ENCODE results near the gene NFYA. TPM values are rescaled to one million over a fixed set of nuclear protein-coding genes. Genes with fewer than 3 reads are reported as not detected.

The NFYA gene
- total RNA-seq, 1 donor from 2014 or later, result 39.7 TPM

DNA sequence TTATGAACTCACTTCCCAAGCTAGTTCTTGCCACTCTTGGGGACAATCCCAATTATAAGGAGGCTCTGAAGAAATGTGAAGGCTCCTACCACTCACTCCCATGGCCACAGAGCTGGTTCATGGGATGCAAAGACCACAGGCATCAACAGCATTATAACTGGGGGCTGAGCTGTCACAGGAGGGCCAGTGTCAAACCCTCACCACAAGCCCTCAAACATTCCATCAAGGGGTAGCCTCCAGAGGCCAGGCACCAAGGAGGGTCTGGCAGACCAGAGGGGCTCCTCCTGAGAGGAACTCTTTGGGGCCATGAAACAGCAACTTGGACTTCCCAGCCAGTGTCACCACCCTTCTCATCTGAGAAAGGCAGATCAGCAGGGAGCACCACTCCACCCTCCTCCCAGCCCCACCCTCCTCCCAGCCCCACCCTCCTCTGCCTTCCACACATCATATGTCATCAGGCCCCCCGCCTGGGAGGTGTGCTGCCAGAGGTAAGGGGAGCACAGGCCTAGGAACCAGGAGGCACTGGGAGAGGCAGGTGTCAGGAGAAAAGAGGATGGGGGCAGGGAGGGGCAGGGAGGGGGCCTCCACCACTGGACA, 31.7 kb upstream of the NFYA start:
- Mint-ChIP-seq H3K4me1 (ENCODE audit: unreplicated experiment) (no peaks in the 10 kb centered on the region), H3K9me3 (ENCODE audit: unreplicated experiment) (no peaks in the 10 kb centered on the region), H3K4me3 (ENCODE audit: unreplicated experiment) (no peak overlapping the region), H3K27me3 (ENCODE audit: unreplicated experiment) (no peaks in the 10 kb centered on the region), H3K27ac (ENCODE audit: unreplicated experiment) (no peak overlapping the region), H3K36me3 (ENCODE audit: low read depth, unreplicated experiment) (no peaks in the 10 kb centered on the region)
- TF ChIP-seq, protein P1, sequence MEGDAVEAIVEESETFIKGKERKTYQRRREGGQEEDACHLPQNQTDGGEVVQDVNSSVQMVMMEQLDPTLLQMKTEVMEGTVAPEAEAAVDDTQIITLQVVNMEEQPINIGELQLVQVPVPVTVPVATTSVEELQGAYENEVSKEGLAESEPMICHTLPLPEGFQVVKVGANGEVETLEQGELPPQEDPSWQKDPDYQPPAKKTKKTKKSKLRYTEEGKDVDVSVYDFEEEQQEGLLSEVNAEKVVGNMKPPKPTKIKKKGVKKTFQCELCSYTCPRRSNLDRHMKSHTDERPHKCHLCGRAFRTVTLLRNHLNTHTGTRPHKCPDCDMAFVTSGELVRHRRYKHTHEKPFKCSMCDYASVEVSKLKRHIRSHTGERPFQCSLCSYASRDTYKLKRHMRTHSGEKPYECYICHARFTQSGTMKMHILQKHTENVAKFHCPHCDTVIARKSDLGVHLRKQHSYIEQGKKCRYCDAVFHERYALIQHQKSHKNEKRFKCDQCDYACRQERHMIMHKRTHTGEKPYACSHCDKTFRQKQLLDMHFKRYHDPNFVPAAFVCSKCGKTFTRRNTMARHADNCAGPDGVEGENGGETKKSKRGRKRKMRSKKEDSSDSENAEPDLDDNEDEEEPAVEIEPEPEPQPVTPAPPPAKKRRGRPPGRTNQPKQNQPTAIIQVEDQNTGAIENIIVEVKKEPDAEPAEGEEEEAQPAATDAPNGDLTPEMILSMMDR (IDR thresholded peaks at IDR 0.05; ENCODE audit: unreplicated experiment), result no peak
- no peak for DNase-seq (ENCODE audit: low spot score)

DNA sequence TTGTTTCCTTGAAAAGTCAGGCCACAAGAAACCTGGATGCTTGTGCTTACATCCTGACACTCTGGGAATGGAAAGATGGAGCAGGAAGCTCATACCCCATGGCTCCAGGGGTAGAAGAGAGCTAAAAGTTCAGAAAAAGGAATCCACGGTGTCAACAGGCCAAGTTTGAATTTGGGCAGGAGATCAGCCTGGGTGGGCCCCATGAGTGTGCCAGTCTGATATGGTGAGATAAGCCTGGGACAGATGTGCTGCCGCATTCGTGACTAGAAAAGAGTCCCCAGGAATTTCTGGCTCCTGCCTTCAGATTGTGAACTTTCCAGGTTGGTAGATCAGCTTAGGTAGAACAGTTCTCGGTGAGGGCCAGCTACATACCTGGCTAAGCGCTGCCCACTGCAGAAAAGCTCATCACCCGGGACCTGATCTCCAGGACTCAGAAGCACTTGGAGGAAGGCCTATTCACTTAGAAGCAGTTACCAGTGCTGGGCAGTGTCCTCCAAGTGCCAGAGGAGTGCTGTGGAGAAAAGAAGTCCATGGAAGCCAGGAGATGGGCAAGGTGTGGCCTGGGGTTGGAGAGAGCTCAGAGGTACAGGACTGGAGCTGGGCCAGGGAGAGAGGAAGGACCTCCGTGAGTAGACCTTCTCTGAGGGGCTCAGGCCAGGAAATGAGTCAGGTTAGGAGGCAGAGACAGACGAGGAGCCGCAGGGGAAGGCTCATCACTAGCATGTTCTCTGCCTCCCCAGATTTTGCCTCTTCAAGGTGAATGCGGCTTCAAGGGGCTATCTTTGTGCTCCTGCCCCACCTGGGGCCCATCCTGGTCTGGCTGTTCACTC, 30.3 kb upstream of the NFYA start, which contains the start of gene TSPO2:
TSS of gene TSPO2 (plus strand) at position 242 of the 830 bp plus-strand sequence. CDS start at position 761, 519 bp downstream.
- Mint-ChIP-seq H3K4me3 (ENCODE audit: unreplicated experiment) (no peak within 1 kb of the TSS), H3K27me3 (ENCODE audit: unreplicated experiment) (peaks cover under 1% of the 10 kb centered on the region), H3K4me1 (ENCODE audit: unreplicated experiment) (no peaks in the 10 kb centered on the region), H3K27ac (ENCODE audit: unreplicated experiment) (no peak within 1 kb of the TSS), H3K36me3 (ENCODE audit: low read depth, unreplicated experiment) (no peaks in the 10 kb centered on the region), H3K9me3 (ENCODE audit: unreplicated experiment) (no peaks in the 10 kb centered on the region)
- DNase-seq (ENCODE audit: low spot score), result no peak
- TF ChIP-seq, protein P1 (IDR thresholded peaks at IDR 0.05; ENCODE audit: unreplicated experiment), result no peak

DNA sequence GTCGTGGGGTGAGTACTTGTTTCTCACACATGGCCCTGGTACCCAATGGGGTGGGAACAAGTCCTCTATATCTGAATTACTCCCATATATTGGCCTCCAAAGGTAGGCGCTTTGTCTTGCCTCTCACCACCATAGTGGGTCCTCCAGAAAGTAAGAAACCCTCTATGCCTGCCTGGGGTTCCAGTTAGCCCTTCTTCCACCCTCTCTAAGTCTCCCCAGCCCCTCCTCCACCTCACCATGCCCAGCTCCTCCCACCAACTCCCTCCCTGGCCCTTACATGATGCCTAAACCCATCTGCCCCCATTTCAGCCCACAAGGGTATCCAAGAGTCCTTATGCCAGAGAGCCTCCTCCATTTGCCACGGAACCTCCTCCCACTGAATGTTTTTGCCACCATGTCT, 29.6 kb upstream of the NFYA start:
- Mint-ChIP-seq H3K4me1 (ENCODE audit: unreplicated experiment) (no peaks in the 10 kb centered on the region), H3K36me3 (ENCODE audit: low read depth, unreplicated experiment) (no peaks in the 10 kb centered on the region), H3K27ac (ENCODE audit: unreplicated experiment) (no peak overlapping the region), H3K4me3 (ENCODE audit: unreplicated experiment) (no peak overlapping the region), H3K9me3 (ENCODE audit: unreplicated experiment) (no peaks in the 10 kb centered on the region), H3K27me3 (ENCODE audit: unreplicated experiment) (peaks cover 3% of the 10 kb centered on the region)
- TF ChIP-seq, protein P1 (IDR thresholded peaks at IDR 0.05; ENCODE audit: unreplicated experiment), result no peak
- no peak for DNase-seq (ENCODE audit: low spot score)

DNA sequence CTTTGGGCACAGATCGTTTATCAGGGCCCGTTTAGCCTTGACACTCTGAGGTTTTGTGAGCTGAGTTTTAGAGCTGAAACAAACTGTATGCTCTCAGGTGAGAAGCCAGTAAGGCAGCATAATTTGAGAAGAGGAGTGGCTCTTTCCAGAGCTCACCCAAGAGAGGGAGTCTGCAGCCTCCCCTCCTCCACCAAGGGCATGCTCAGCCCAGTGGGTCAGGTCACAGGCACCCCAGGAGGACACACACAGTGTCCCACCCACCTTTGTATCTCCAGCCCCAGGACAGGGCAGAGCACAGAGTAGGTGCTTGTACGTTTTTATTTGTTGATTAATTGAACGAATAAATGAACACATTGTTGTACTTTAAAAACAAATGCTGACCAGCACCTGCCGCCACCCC, 27.1 kb upstream of the NFYA start:
- TF ChIP-seq, protein P1 (IDR thresholded peaks at IDR 0.05; ENCODE audit: unreplicated experiment), result no peak
- DNase-seq (ENCODE audit: low spot score), result no peak
- H3K9me3 Mint-ChIP-seq (ENCODE audit: unreplicated experiment), result no peaks in the 10 kb centered on the region
- no peak overlapping the region for H3K27ac Mint-ChIP-seq (ENCODE audit: unreplicated experiment)
- H3K4me1 Mint-ChIP-seq (ENCODE audit: unreplicated experiment), result no peaks in the 10 kb centered on the region
- H3K27me3 Mint-ChIP-seq (ENCODE audit: unreplicated experiment), result peaks cover 3% of the 10 kb centered on the region
- no peaks in the 10 kb centered on the region for H3K36me3 Mint-ChIP-seq (ENCODE audit: low read depth, unreplicated experiment)
- no peak overlapping the region for H3K4me3 Mint-ChIP-seq (ENCODE audit: unreplicated experiment)

DNA sequence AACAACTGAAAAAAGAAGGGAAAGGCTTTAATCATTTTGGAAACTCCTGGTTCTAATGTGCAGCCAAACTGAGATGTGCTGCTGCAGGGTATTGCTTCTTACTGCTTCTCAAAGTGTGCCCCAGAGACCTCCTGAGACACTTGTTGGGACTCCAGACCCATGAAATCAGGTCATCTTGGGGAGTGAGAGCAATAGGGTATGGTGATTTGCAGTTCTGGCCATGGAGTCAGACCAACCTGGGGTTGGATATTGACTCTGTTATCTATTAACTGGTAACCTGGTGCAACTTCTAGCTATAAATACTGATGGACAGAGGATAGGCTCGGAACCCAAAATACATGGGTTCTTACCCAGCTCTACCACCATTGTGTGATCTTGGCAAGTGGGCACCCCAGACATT, 26.7 kb upstream of the NFYA start:
- TF ChIP-seq, protein P1 (IDR thresholded peaks at IDR 0.05; ENCODE audit: unreplicated experiment), result no peak
- Mint-ChIP-seq H3K27ac (ENCODE audit: unreplicated experiment) (no peak overlapping the region), H3K36me3 (ENCODE audit: low read depth, unreplicated experiment) (no peaks in the 10 kb centered on the region), H3K9me3 (ENCODE audit: unreplicated experiment) (no peaks in the 10 kb centered on the region), H3K4me1 (ENCODE audit: unreplicated experiment) (no peaks in the 10 kb centered on the region), H3K27me3 (ENCODE audit: unreplicated experiment) (peaks cover 3% of the 10 kb centered on the region), H3K4me3 (ENCODE audit: unreplicated experiment) (no peak overlapping the region)
- DNase-seq (ENCODE audit: low spot score), result no peak

Data from endothelial cell (in vitro differentiated cells).